H7 (cell line): ENCODE data around the gene KCNJ1. TPM values are rescaled to one million over a fixed set of nuclear protein-coding genes. Genes with fewer than 3 reads are reported as not detected.
A peak's percentile ranks its signal among the peaks of the same experiment; 100 is the strongest.

Experiments used
- DNase-seq: peaks from one replicate; pipeline ENCODE4 v3.0.0; 2012
- H3K27me3 ChIP-seq: 2 replicates; pipeline ENCODE4 v1.6.0; 2011; ENCODE audit warnings: mild to moderate bottlenecking, low read length; ENCODE audit not compliant: control insufficient read depth, insufficient read depth
- H3K36me3 ChIP-seq: replicated peaks from 2 replicates; pipeline ENCODE4 v1.5.1; 2011; ENCODE audit warnings: low read length; ENCODE audit not compliant: control insufficient read depth, insufficient read depth
- H3K4me3 ChIP-seq: 2 replicates; pipeline ENCODE4 v1.5.1; 2011; ENCODE audit warnings: low read depth, mild to moderate bottlenecking, control low read depth, low read length, moderate library complexity; ENCODE audit not compliant: insufficient read depth
- total RNA-seq: library from RNA; depleted of rRNA; stranded (reverse); fragments of >200 nt; shearing (Covaris generic); gene quantifications from 2 replicates; pipeline ENCODE4 v1.2.3, GENCODE V29; 2014

The KCNJ1 gene
- total RNA-seq, 1 experiment from 2014 or later, result 0.07 TPM

- no peak for DNase-seq
- Histone ChIP-seq H3K4me3 (no peak overlapping the region), H3K36me3 (no peaks in the 10 kb centered on the region), H3K27me3 (peaks cover 81% of the 10 kb centered on the region)
Observed at GRCh38 chr11:128893578-128894285, 26.6 kb upstream of the KCNJ1 start.

GRCh38 chr11:128892866-128893565 is 25.9 kb upstream of the KCNJ1 start:
- no peak for DNase-seq
- Histone ChIP-seq H3K4me3 (no peak overlapping the region), H3K27me3 (peaks cover 81% of the 10 kb centered on the region), H3K36me3 (no peaks in the 10 kb centered on the region)

- no peaks in the 10 kb centered on the region for H3K36me3 ChIP-seq
- DNase-seq, result no peak
- no peak overlapping the region for H3K4me3 ChIP-seq
- peaks cover 82% of the 10 kb centered on the region for H3K27me3 ChIP-seq
Observed at GRCh38 chr11:128891913-128892398, 24.9 kb upstream of the KCNJ1 start.

DNA sequence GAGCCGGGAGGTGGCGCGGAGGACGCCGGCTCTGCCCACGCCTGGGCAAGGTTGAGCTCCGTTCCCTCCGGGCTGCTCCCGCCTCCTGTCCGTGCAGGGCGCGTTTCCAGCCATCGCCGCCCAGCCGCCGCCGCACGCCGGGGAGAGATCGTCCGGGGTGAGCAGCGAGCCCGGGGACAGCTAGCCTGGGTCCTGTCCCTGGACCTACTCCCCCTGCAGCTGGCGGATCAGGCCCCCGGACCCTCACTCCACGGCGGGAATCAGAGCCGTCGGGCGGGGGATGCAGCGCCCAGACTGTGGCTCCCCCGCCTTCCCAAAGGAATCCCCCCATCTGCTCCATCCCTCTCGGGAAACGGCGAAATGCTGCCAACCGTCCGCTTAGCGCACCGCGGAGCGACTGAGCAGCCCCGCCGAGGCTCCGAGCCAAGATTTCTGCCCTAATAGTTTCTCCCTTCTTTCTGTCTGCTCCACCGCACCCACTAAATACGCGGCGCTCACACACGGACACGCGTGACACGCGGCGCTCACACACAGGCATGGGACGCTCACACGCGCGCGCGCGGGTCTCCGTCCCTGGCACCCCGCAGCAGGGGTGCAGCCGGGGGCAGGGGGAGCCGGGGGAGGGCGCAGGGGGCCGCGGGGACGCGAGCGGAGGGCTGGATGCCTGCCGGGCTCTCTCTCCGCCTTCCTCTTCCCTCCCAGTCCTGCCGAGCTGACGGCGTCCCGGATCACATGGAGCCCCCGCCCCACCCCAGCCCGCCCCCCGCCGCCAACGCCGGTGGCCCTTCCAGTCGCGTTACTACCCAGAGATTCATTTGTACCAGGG is 23.7 kb upstream of the KCNJ1 start, which contains the start of gene KCNJ5:
KCNJ5 (plus strand) TSS at position 814 of the 826 bp plus-strand sequence. CDS start 19,918 bp downstream, outside the sequence.
- Histone ChIP-seq H3K36me3 (no peaks in the 10 kb centered on the region), H3K27me3 (peaks cover 89% of the 10 kb centered on the region), H3K4me3 (peak within 1 kb of the TSS; percentile 45)
- DNase-seq, result peak; percentile 88

DNA sequence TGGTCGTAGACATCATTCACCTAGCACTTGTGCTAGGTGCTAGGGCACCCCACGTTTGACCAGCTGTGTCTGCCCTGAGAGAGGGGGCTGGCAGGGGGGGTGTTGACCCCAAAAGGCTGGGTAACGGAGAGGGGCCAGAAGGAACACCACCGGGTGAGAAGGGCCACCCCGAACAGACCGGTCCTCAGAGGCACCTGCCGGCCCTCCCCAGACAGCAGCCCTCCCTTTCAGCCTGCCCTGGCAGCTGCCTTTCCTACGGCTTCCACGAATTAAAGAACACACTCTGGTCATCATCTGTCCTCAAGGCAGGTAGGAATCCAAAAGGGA is 23.1 kb upstream of the KCNJ1 start:
- no peaks in the 10 kb centered on the region for H3K36me3 ChIP-seq
- DNase-seq, result no peak
- peak overlapping the region; percentile 45 for H3K4me3 ChIP-seq
- H3K27me3 ChIP-seq, result peaks cover 87% of the 10 kb centered on the region

DNA sequence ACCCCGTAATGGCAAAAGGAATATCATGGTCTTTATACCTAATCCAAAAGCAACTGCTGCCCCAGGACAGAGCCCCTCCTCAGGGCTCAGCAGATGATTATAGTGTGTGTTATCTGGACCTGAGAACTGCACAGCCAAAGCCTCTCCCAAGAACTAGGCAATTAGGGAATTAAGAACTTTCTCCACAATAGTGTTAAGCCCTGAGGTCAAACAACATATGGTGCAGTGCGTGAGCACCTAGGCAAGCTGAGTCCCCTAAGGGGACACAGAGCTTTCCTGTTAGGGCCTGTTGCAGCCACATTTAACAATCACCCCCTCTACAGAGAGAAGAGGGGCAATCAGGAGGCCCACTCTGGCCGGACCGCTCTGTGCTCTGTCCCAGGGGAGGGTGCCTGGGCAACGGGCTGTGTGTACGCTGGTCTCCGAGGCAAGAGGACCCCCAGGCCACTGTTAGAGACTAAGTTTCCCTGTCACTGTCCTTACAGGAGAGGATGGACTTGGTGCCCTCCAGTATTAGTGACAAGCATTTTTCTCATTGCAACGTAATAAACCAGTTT is 22.6 kb upstream of the KCNJ1 start:
- H3K27me3 ChIP-seq, result peaks cover 84% of the 10 kb centered on the region

DNA sequence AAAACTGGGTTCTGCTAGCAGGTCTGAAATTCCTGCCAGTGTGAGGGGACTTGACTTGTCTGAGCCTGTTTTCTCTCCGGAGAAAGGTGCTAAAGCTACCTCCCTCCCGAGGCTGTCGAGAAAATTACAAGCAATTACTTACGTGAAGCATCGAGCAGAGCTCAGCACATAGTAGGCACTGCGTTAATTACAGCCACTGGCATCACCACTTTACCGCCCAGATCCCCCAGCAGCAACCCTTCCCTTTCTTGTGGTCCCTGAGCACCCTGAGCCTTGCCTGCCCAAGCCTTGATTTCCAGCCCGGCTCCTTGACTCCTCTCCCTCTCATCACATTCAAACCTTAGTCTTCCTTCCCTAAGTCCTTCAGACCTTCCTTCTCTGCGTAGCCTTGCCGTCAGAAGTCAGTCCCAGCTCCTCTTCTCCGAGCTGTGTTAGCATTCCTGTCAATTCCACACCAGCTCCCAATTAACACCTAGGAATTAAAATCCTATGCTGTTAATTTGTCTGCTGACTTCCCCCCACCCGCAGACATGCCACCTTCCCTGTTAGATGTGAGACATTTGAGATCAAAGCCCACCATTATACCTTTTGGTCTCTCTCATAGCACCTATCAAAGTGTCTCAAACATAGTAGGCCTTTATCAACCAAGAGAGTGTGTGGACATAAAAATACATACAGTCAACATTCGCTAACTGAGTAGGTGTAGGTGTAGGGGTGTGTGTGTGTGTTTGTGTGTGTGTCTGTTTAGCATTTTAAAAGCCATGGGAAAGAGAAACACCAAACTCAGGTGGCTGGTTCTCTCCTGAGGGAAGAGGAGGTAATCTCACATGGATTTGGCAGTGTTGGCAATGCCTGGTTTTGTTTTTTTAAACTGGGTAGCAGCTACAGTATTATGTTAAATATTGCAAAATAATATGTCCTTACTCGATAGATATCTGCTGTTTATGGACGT is 21.2 kb upstream of the KCNJ1 start:
- Histone ChIP-seq H3K4me3 (no peak overlapping the region), H3K36me3 (no peaks in the 10 kb centered on the region), H3K27me3 (peaks cover 71% of the 10 kb centered on the region)
- peak; percentile 56 for DNase-seq

More for the DNA sequence above, 22.6 kb upstream of the KCNJ1 start:
- peak; percentile 34 for DNase-seq
- no peaks in the 10 kb centered on the region for H3K36me3 ChIP-seq
- no peak overlapping the region for H3K4me3 ChIP-seq

- no peak overlapping the region for H3K4me3 ChIP-seq
- no peaks in the 10 kb centered on the region for H3K36me3 ChIP-seq
- peaks cover 57% of the 10 kb centered on the region for H3K27me3 ChIP-seq
- no peak for DNase-seq
Observed at GRCh38 chr11:128886406-128887124, 19.5 kb upstream of the KCNJ1 start.

- Histone ChIP-seq H3K4me3 (no peak overlapping the region), H3K27me3 (peaks cover 39% of the 10 kb centered on the region), H3K36me3 (no peaks in the 10 kb centered on the region)
- peak; percentile 72 for DNase-seq
Observed at GRCh38 chr11:128884703-128885338, 17.7 kb upstream of the KCNJ1 start.

DNA sequence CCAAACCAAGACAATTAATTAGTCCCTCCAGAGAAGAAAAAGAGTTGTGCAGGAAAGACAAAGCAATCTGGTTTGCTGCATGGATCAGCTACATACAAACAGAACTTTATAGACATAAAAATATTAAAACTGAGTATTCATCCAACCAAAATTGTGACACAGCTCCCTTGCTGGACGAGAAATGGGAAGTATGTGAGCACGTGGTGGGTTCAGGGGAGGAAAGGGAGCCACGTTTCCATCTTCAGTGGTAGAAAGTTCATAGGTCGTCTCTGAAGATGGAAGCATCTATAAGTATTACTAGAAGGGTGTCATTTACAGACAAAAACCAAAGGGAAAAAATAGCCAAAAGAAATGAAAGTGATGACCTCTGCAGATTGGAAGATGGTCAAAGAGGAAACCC is 17.0 kb upstream of the KCNJ1 start:
- Histone ChIP-seq H3K27me3 (peaks cover 32% of the 10 kb centered on the region), H3K4me3 (no peak overlapping the region), H3K36me3 (no peaks in the 10 kb centered on the region)
- DNase-seq, result no peak

GRCh38 chr11:128882451-128882850 is 15.4 kb upstream of the KCNJ1 start:
- Histone ChIP-seq H3K4me3 (no peak overlapping the region), H3K27me3 (peaks cover 18% of the 10 kb centered on the region), H3K36me3 (no peaks in the 10 kb centered on the region)
- DNase-seq, result no peak

GRCh38 chr11:128881221-128881620 is 14.1 kb upstream of the KCNJ1 start:
- DNase-seq, result no peak
- peaks cover 10% of the 10 kb centered on the region for H3K27me3 ChIP-seq
- no peak overlapping the region for H3K4me3 ChIP-seq
- no peaks in the 10 kb centered on the region for H3K36me3 ChIP-seq

GRCh38 chr11:128879817-128880216 is 12.7 kb upstream of the KCNJ1 start:
- DNase-seq, result peak; percentile 26

More at GRCh38 chr11:128879817-128880216, 12.7 kb upstream of the KCNJ1 start:
- H3K27me3 ChIP-seq, result peaks cover 7% of the 10 kb centered on the region
- no peak overlapping the region for H3K4me3 ChIP-seq
- H3K36me3 ChIP-seq, result no peaks in the 10 kb centered on the region
